ENCODE measurements around the gene THY1. TPM values are rescaled to one million over a fixed set of nuclear protein-coding genes. Genes with fewer than 3 reads are reported as not detected.

Gene THY1
- total RNA-seq, 1 experiment from 2014 or later = 13.7 TPM

DNA sequence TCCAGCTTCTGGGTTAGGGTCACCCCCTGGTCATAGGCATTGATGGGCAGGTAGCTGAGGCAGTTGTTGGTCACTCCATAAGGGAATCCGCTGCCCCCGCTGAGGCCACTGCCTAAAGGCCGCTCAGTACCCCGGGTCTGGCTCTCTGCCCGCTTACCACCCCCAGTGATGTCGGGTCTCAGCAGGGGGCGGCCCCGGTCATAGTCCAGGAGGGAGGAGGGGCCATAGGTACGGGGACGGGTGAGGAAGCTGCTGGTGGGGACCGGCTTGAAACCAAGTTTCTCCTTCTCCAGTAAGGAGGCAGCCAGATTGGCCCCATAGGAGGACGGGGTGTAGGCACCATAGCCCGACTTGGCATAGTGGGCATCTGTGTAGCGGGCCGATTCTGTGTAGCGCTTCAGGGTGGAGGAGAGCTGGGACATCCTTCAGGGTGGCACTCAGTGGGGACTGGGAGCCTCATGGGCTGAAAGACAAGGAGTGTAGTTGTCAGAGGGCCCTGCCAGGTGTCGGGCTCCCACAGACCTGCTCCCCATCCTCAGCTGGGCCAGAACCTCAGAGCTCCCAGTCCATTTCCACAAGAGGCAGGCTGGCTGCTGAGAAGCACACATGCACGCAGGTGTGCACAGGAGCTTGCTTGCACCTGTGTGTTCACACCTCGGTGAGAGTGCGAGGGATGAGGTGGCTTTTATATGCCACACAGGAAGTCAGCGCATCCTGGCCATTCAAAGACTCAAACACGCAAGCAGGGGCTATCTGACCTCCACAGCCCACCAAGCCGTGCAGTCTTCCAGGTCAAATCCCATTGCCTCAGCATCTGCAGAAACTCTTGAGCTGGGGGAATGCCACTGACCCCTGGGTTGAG is 49.7 kb downstream of the THY1 start:
- CTCF ChIA-PET = interaction anchor here (0.5 to 2.3 kb wide), 10 partner anchors 7 to 101 kb away, joined by 3 to 22 read pairs (median 4); partner anchors contain the start of gene RNF26
- intact Hi-C loops (cut with micrococcal nuclease; ENCODE audit: unreplicated experiment) = loop anchor here (5.0 kb wide), 1 partner anchor 36 kb away; no protein-coding TSS in a partner anchor
- TF ChIP-seq SIN3A (IDR thresholded peaks at IDR 0.05; ENCODE audit: borderline replicate concordance, insufficient read depth, low read depth, low read length) = no peak
- no peak for TF ChIP-seq TCF7L2 (IDR thresholded peaks at IDR 0.05; ENCODE audit: low read depth, low read length)
- TF ChIP-seq POLR2AphosphoS5 (IDR thresholded peaks at IDR 0.05; ENCODE audit: low read depth, low read length) = no peak
- TF ChIP-seq, protein P1, sequence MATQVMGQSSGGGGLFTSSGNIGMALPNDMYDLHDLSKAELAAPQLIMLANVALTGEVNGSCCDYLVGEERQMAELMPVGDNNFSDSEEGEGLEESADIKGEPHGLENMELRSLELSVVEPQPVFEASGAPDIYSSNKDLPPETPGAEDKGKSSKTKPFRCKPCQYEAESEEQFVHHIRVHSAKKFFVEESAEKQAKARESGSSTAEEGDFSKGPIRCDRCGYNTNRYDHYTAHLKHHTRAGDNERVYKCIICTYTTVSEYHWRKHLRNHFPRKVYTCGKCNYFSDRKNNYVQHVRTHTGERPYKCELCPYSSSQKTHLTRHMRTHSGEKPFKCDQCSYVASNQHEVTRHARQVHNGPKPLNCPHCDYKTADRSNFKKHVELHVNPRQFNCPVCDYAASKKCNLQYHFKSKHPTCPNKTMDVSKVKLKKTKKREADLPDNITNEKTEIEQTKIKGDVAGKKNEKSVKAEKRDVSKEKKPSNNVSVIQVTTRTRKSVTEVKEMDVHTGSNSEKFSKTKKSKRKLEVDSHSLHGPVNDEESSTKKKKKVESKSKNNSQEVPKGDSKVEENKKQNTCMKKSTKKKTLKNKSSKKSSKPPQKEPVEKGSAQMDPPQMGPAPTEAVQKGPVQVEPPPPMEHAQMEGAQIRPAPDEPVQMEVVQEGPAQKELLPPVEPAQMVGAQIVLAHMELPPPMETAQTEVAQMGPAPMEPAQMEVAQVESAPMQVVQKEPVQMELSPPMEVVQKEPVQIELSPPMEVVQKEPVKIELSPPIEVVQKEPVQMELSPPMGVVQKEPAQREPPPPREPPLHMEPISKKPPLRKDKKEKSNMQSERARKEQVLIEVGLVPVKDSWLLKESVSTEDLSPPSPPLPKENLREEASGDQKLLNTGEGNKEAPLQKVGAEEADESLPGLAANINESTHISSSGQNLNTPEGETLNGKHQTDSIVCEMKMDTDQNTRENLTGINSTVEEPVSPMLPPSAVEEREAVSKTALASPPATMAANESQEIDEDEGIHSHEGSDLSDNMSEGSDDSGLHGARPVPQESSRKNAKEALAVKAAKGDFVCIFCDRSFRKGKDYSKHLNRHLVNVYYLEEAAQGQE (IDR thresholded peaks at IDR 0.05; ENCODE audit: insufficient read depth in 1 of 2, low read depth in 2 of 2, low read length in 1 of 2) = no peak
- TF ChIP-seq, protein P2, sequence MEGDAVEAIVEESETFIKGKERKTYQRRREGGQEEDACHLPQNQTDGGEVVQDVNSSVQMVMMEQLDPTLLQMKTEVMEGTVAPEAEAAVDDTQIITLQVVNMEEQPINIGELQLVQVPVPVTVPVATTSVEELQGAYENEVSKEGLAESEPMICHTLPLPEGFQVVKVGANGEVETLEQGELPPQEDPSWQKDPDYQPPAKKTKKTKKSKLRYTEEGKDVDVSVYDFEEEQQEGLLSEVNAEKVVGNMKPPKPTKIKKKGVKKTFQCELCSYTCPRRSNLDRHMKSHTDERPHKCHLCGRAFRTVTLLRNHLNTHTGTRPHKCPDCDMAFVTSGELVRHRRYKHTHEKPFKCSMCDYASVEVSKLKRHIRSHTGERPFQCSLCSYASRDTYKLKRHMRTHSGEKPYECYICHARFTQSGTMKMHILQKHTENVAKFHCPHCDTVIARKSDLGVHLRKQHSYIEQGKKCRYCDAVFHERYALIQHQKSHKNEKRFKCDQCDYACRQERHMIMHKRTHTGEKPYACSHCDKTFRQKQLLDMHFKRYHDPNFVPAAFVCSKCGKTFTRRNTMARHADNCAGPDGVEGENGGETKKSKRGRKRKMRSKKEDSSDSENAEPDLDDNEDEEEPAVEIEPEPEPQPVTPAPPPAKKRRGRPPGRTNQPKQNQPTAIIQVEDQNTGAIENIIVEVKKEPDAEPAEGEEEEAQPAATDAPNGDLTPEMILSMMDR (IDR thresholded peaks at IDR 0.05) = no peak
- DNase-seq (ENCODE audit: low read depth, low spot score) = no peak
- in situ Hi-C loops (cut with HindIII; ENCODE audit: low pct_unique_long_range_greater_than_20kb, low sequenced_read_pairs) = no loop called here
- H3K27ac ChIP-seq (ENCODE audit: low read length) = no peak overlapping the region
- no peaks in the 10 kb centered on the region for H3K27me3 ChIP-seq (ENCODE audit: control insufficient read depth, insufficient read depth, low read length)
- H3K4me3 ChIP-seq (ENCODE audit: low read depth in 2 of 2, low read length in 2 of 2) = no peak overlapping the region
- POLR2A ChIA-PET = interaction anchor here (0.5 kb wide), 1 partner anchor 464 kb away, joined by 3 read pairs; no protein-coding TSS in a partner anchor
- no TSS peak for BruUV-seq (replicated peaks)
- peaks cover 14% of the 10 kb centered on the region for H3K4me1 ChIP-seq (ENCODE audit: control insufficient read depth, insufficient read depth, low read length)
- no peaks in the 10 kb centered on the region for H3K9me3 ChIP-seq (ENCODE audit: control insufficient read depth, insufficient read depth, low read depth, low read length)
- no peak for ATAC-seq
- no peaks in the 10 kb centered on the region for H3K36me3 ChIP-seq (ENCODE audit: control insufficient read depth, insufficient read depth, low read length)

- TF ChIP-seq, protein P1 (IDR thresholded peaks at IDR 0.05; ENCODE audit: insufficient read depth in 1 of 2, low read depth in 2 of 2, low read length in 1 of 2) = no peak
- TF ChIP-seq, protein P2 (IDR thresholded peaks at IDR 0.05) = no peak
- TF ChIP-seq SIN3A (IDR thresholded peaks at IDR 0.05; ENCODE audit: borderline replicate concordance, insufficient read depth, low read depth, low read length) (no peak), POLR2AphosphoS5 (IDR thresholded peaks at IDR 0.05; ENCODE audit: low read depth, low read length) (no peak), TCF7L2 (IDR thresholded peaks at IDR 0.05; ENCODE audit: low read depth, low read length) (no peak)
- ATAC-seq = no peak
- no peak overlapping the region for H3K27ac ChIP-seq (ENCODE audit: low read length)
- in situ Hi-C loops (cut with HindIII; ENCODE audit: low pct_unique_long_range_greater_than_20kb, low sequenced_read_pairs) (no loop called here), intact Hi-C loops (cut with micrococcal nuclease; ENCODE audit: unreplicated experiment) (loop anchor here (5.0 kb wide), 1 partner anchor 35 kb away; no protein-coding TSS in a partner anchor)
- DNase-seq (ENCODE audit: low read depth, low spot score) = no peak
- BruUV-seq (replicated peaks) = no TSS peak
- CTCF ChIA-PET = interaction anchor here (0.5 to 2.3 kb wide), 6 partner anchors 8 to 194 kb away, joined by 3 to 22 read pairs (median 4); partner anchors contain the start of gene RNF26
- H3K4me1 ChIP-seq (ENCODE audit: control insufficient read depth, insufficient read depth, low read length) = peaks cover 16% of the 10 kb centered on the region
- no peaks in the 10 kb centered on the region for H3K36me3 ChIP-seq (ENCODE audit: control insufficient read depth, insufficient read depth, low read length)
- no peaks in the 10 kb centered on the region for H3K27me3 ChIP-seq (ENCODE audit: control insufficient read depth, insufficient read depth, low read length)
- H3K4me3 ChIP-seq (ENCODE audit: low read depth in 2 of 2, low read length in 2 of 2) = no peak overlapping the region
- POLR2A ChIA-PET = no interaction called here
- H3K9me3 ChIP-seq (ENCODE audit: control insufficient read depth, insufficient read depth, low read depth, low read length) = no peaks in the 10 kb centered on the region
These were observed 50.5 kb downstream of the THY1 start for GRCh38 chr11:119372260-119373058.
